ENCODE results near the gene TMED5.

Gene TMED5

DNA sequence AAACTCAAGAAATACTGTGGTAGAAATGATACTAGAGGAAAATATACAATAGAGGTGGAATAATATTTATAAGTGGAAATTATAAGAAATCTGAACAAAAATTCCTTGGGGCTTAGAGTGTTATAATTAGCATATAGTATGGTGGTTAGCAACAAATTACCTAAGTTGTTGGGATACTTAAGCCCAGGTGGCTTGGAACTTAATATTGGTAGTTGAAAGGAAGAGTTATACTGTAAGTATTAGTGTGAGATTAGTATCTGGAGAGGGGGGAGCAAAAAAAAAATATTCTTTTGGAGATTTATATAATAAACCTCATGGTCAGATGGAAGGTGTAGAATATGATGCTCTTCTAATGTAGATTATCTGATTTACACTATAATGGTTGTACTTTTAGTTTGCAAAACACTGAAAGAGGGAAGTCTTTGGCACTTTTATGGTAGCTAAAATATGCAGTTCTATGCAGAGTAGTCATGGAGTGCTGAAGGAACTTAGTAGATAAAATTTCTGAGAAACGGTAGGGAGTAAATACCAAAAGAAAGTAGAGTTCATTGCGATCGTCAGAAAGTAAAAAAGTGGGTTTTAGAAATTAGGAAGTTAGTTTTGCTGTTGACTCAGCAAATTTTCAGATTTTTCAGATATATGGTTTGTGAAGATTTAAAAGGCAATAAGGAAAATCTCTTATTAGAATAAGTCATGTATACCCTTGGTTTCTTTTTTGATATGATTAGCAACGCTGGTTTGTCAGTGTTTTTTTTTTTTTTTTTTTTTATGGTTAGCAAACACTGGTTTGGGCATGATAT, 55.5 kb downstream of the TMED5 start:
- DNase-seq (ENCODE audit: low read depth, low spot score): no peak

DNA sequence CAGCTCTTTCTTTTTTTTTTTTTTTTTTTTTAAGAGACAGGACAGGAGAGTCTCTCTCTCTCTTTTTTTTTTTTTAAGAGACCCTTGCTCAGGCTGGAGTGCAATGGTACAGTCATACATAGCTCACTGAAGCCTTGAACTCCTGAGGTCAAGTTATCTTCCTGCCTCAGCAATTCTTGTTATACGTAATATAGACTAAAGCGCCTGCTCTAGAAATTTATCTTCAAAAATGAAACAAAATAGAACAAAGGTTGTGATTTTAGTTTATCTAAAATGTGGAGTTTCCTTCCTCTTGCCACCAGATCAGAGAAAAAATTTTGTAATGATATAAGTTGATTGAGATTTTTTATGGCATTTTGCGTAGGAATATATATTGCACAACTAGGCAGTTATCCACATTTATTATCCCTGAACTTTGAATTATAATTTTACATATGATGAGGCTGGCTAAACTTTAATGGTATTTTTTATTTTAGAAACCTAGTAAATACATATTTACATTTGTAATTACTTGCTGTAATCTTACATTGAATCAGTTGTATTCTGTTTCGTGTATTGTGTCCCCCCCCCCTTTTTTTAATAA, 56.9 kb downstream of the TMED5 start:
- DNase-seq (ENCODE audit: low read depth, low spot score): no peak

DNA sequence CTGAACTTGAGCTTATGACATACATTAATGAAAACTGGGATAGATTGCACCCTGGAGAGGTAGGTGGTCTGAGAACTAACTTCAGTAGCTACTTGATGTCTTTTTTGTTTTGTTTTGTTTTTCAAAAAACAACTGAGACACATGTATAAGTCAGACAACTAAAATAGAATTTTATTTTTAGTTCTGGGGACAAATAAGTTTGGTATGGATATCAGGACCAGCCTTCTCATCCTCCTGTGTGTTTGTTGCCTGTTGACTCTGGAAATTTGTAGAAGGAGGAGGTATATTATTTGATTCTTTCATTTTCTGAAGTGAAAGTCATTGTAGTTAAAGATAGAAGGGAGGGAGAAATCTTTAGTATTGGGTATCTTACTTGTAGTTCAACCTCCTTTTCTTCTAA, 59.6 kb downstream of the TMED5 start:
- no peak for DNase-seq (ENCODE audit: low read depth, low spot score)

DNA sequence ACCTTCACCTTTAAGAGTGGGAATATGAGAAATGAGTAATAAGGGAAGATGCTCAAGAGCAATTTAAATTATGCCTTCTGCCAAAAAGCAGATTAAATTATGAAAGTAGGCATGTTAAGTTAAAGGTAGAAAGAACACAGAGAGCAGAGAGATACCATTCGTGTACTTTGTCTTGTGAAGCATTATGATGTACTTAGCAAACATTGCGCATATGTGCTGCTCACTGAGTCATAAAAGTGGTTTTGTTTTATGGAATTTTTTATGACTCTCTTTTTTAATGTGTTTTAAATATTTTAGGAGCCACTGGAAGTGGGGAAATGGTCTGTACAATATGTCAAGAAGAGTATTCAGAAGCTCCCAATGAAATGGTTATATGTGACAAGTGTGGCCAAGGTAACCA, 65.8 kb downstream of the TMED5 start:
- DNase-seq (ENCODE audit: low read depth, low spot score): no peak

DNA sequence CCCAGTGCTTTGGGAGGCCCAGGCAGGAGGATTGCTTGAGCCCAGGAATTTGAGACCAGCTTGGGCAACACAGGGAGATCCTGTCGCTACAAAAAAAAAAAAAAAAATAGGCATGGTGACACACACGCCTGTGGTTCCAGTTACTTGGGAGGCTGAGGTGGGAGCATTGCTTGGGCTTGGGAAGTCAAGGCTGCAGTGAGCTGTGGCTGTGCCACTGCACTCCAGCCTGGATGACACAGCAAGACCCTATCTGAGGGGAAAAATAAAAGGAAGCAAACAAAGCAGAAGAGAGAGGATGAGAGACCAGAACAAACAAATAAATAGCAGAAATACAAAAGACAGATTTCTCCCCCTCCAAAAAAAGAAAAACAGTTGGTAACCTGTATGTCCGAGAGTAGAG, 67.1 kb downstream of the TMED5 start:
- no peak for DNase-seq (ENCODE audit: low read depth, low spot score)

DNA sequence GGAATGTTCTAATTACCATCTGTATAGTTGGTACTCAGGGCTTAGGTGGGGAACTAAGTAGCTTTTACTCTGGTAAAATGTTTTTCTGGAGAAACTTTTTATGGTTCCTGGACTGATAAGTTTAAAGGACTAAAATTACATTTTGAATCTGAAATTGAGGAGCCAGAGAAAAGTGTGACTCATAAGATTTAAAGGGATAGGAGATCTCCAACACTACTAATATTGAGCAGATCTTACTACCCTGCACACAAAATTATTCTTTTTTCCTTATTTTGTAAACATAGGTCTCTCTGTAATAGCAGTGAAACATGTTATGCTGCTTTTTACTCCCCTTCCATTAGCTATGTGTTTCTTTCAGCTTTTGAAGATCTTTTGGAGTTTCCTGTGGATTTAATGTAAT, 68.7 kb downstream of the TMED5 start:
- DNase-seq (ENCODE audit: low read depth, low spot score): no peak

DNA sequence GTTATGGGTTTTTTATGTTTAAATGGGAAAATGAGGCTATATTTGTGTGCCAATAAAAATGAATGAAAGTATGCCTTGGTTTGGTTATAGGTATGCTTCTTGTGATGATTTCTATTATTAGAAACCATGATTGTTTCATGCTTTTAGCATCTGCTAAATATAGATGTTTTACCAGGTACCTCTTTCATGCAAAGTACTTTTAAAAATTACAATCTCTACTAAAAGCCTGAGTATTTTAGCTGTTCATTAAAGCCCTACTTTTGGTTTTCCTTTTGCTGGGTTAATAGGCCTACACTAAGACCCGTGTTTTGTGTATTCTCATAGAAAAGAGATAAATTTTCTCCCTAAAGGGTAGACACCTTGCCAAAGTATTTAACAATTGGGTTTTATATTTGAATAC, 69.1 kb downstream of the TMED5 start:
- no peak for DNase-seq (ENCODE audit: low read depth, low spot score)

DNA sequence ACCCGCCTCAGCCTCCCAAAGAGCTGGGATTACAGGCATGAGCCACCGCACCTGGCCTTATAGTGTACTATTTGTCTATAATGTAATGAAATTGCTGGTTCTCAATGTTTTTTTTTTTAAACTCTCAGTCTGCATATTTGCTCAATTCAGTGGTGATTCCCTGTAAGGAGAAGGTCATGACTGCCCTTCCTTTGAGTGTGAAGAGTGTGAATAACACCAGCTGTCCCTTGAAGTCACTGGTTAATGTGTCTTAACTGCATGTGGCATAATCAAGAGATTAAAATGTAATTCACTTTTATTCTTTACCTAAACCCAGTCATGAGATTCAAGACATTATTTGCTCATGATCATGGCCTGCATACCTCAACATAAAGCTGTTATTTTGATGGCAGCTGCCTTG, 70.6 kb downstream of the TMED5 start:
- no peak for DNase-seq (ENCODE audit: low read depth, low spot score)

DNA sequence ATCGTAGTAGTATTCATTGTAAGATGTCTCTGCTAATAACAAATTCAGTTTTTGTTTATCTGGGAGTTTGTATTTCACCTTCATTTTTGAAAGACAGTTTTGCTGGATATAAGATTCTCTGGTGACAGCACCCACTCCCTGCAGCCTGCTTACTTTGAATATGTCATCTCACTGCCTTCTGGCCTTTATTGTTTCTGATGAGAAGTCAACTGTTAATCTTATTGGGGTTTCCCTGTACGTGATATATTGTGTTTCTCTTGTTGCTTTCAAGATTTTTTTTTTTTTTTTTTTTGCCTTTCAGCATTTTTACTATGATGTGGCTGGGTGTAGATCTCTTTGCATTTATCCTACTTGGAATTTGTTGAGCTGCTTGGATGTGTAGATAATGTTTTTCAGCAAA, 71.9 kb downstream of the TMED5 start:
- no peak for DNase-seq (ENCODE audit: low read depth, low spot score)

DNA sequence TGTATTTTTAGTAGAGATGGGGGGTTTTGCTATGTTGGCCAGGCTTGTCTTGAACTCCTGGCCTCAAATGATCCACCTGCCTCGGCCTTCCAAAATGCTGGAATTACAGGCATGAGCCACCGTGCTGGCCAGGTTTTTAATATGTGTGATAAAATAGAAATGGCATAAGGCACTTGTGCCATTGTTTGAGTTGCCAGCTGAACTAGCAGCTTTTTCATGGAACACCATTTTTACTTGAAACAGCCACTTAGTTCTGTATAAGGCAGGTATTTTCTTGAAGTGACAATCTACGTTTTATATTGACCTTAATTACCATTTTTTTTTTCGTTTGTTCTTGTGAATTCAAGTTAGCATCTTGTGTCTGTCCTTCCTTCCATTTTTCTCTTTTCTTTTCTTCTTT, 72.8 kb downstream of the TMED5 start:
- no peak for DNase-seq (ENCODE audit: low read depth, low spot score)

DNA sequence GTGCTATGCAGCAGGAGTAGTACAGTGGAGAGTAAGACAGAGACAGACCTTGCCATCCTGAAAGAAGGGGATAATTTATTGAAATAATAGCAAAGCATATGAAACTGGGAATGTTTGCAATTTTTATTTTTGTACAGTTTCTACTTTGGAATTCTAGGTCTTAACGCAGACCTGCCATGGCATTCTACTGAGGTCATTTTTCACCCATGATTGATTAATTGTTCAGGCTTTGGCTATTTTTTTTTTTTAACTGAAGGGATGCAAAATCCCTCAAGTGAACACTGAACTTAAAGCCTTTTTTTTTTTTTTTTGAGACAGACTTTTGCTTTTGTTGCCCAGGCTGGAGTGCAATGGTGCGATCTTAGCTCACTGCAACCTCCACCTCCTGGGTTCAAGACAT, 74.0 kb downstream of the TMED5 start:
- no peak for DNase-seq (ENCODE audit: low read depth, low spot score)

DNA sequence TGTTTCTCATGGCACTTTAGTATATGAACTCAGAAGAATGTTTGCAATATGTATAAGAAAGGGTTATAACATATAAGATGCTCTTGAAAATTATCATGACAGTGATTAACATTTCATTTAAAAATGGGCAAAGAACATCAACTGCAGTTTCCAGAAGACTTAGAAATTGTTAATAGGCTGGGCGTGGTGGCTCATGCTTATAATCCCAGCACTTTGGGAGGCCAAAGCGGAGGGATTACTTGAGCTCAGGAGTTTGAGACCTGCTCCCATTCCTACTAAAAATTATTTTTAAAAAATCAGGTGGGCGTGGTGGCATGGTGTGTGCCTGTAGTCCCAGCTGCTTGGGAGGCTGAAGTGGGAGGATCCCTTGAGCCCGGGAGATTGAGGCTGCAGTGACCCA, 78.1 kb downstream of the TMED5 start:
- DNase-seq (ENCODE audit: low read depth, low spot score): no peak
